ENCODE measurements around the gene OSBPL8. TPM values are rescaled to one million over a fixed set of nuclear protein-coding genes. Genes with fewer than 3 reads are reported as not detected.

The OSBPL8 gene

GRCh38 chr12:76303365-76303764 is 256.2 kb downstream of the OSBPL8 start:
- Histone ChIP-seq H3K4me1 (ENCODE audit: control insufficient read depth in 2 of 2, insufficient read depth in 1 of 2, low read depth in 1 of 2, low read length in 2 of 2) (peaks cover 0 to 5% of the 10 kb centered on the region in 2 donors), H3K23ac (ENCODE audit: low read depth, low read length, poor library complexity) (no peak overlapping the region)

More at GRCh38 chr12:76303365-76303764, 256.2 kb downstream of the OSBPL8 start:
- H2BK120ac ChIP-seq (ENCODE audit: low read depth, low read length) = no peak overlapping the region
- no peak overlapping the region for H2AFZ ChIP-seq (ENCODE audit: low read length)
- no peak overlapping the region for H2BK15ac ChIP-seq (ENCODE audit: low read length)
- no peak overlapping the region for H3K14ac ChIP-seq (ENCODE audit: low read length)
- no peaks in the 10 kb centered on the region for H3K9me3 ChIP-seq (replicated peaks in 1 of 2; ENCODE audit: control insufficient read depth in 2 of 2, insufficient read depth in 1 of 2, low read depth in 1 of 2, low read length in 2 of 2)
- no peak overlapping the region for H2BK12ac ChIP-seq (ENCODE audit: low read length)
- no CpG with 5 or more reads among the region's 2 CpGs for WGBS, 2 donors (ENCODE audit: extremely low coverage in 2 of 2, insufficient read length in 2 of 2, insufficient replicate concordance in 1 of 2)
- H3K27ac ChIP-seq (replicated peaks; ENCODE audit: low read length) = no peak overlapping the region
- no peak overlapping the region for H4K91ac ChIP-seq (ENCODE audit: low read depth, low read length, poor library complexity)
- H3K4ac ChIP-seq (ENCODE audit: low read length) = no peak overlapping the region
- no peaks in the 10 kb centered on the region for H3K27me3 ChIP-seq (ENCODE audit: control insufficient read depth in 3 of 3, insufficient read depth in 3 of 3, low read depth in 1 of 3, low read length in 3 of 3)
- no peak overlapping the region for H2BK5ac ChIP-seq (ENCODE audit: low read length)
- DNase-seq (ENCODE audit: low spot score) = no peak
- H3K79me1 ChIP-seq (ENCODE audit: low read depth, low read length) = no peaks in the 10 kb centered on the region
- H2AK5ac ChIP-seq (ENCODE audit: low read depth, low read length) = no peak overlapping the region
- H3K9ac ChIP-seq (ENCODE audit: low read depth, low read length, poor library complexity) = no peak overlapping the region
- H4K8ac ChIP-seq (ENCODE audit: low read depth, low read length) = no peak overlapping the region
- no peaks in the 10 kb centered on the region for H3K36me3 ChIP-seq (replicated peaks in 1 of 2; ENCODE audit: control insufficient read depth in 2 of 2, insufficient read depth in 2 of 2, low read length in 2 of 2)
- no peak overlapping the region for H3K4me3 ChIP-seq (ENCODE audit: low read length in 2 of 2)
- no peak overlapping the region for H3K18ac ChIP-seq (ENCODE audit: low read length)
- H3K4me2 ChIP-seq (ENCODE audit: insufficient read depth, low read length, poor library complexity, severe bottlenecking) = no peak overlapping the region

Small RNAs within 50 kb of the gene (small RNA-seq; reads per million reads assigned to genes)
- not detected for gene RN7SKP172 (ENCODE audit: insufficient read depth)
